Endodermal cell (in vitro differentiated cells): ENCODE data around the gene SND1. TPM values are rescaled to one million over a fixed set of nuclear protein-coding genes. Genes with fewer than 3 reads are reported as not detected.

ENCODE experiments used
- DNase-seq: peaks from one replicate; pipeline ENCODE4 v3.0.0-alpha.2; 2017
- H3K27ac ChIP-seq: 2 replicates; pipeline ENCODE4 v1.5.1; 2013; ENCODE audit warnings: mild to moderate bottlenecking, low read depth, low read length, moderate library complexity
- H3K27me3 ChIP-seq: 2 replicates; pipeline ENCODE4 v1.6.1; 2013; ENCODE audit warnings: mild to moderate bottlenecking, low read length, moderate library complexity; ENCODE audit not compliant: insufficient read depth, control insufficient read depth, poor library complexity, severe bottlenecking
- H3K36me3 ChIP-seq: 2 replicates; pipeline ENCODE4 v1.7.0; 2013; ENCODE audit warnings: mild to moderate bottlenecking, low read length, moderate library complexity; ENCODE audit not compliant: control insufficient read depth, insufficient read depth
- H3K4me1 ChIP-seq: one replicate; pipeline ENCODE4 v1.7.0; 2013; ENCODE audit warnings: low read length; ENCODE audit not compliant: control insufficient read depth, insufficient read depth
- H3K4me3 ChIP-seq: 2 replicates; pipeline ENCODE4 v1.5.1; 2013; ENCODE audit warnings: mild to moderate bottlenecking, low read length, moderate library complexity
- H3K9ac ChIP-seq: 2 replicates; pipeline ENCODE4 v1.6.1; 2013; ENCODE audit warnings: mild to moderate bottlenecking, low read length, moderate library complexity; ENCODE audit not compliant: poor library complexity, severe bottlenecking; ENCODE audit errors: extremely low read depth
- H3K9me3 ChIP-seq: 2 replicates; pipeline ENCODE4 v1.6.1; 2013; ENCODE audit warnings: mild to moderate bottlenecking, low read length, moderate library complexity; ENCODE audit not compliant: control insufficient read depth
- H3K27ac Mint-ChIP-seq: 2 replicates; pipeline ENCODE4 v1.8.0; 2020; ENCODE audit warnings: mixed read lengths
- H3K27me3 Mint-ChIP-seq: 2 replicates; pipeline ENCODE4 v1.8.0; 2021; ENCODE audit warnings: mild to moderate bottlenecking, mixed read lengths; ENCODE audit not compliant: insufficient read depth
- H3K36me3 Mint-ChIP-seq: 2 replicates; pipeline ENCODE4 v1.8.0; 2020; ENCODE audit warnings: low read depth, mixed read lengths
- H3K4me1 Mint-ChIP-seq: 2 replicates; pipeline ENCODE4 v1.8.0; 2020; ENCODE audit warnings: mixed read lengths
- H3K4me3 Mint-ChIP-seq: 2 replicates; pipeline ENCODE4 v1.8.0; 2020; ENCODE audit warnings: mild to moderate bottlenecking, moderate library complexity, mixed read lengths
- H3K9me3 Mint-ChIP-seq: 2 replicates; pipeline ENCODE4 v1.8.0; 2020; ENCODE audit warnings: mild to moderate bottlenecking, mixed read lengths
- WGBS, 2 experiments: methylation state at CpG; one replicate each; pipeline versions ENCODE4 v1.1.5 to v1.1.7; 2013; ENCODE audit warnings: missing lambda C conversion rate in 2 of 2, mixed read lengths in 1 of 2; ENCODE audit not compliant: insufficient coverage in 1 of 2, insufficient read length in 1 of 2; 5-methylcytosine and 5-hydroxymethylcytosine counted together
- total RNA-seq, 2 donors: library from RNA; stranded (reverse); fragmentation: NEBNext Ultra II Directional in 1 of 2; extraction: Animal tissue kit (Norgen Biotek cat#: 25700) in 1 of 2; gene quantifications; 2 replicates in 1 of 2; 3 replicates in 1 of 2; pipeline ENCODE4 v1.2.1, GENCODE V29; 2021
- TF ChIP-seq, protein P1 (sequence below): fragments of 200-600 bp; sonication (generic); conservative IDR thresholded peaks from 2 replicates; pipeline ENCODE4 v1.5.0; 2021; ENCODE audit warnings: antibody characterized with exemption, mild to moderate bottlenecking

Gene SND1
- total RNA-seq, 2 donors from 2014 or later = 240 to 267 TPM

- Mint-ChIP-seq H3K27me3 (peaks cover 73% of the 10 kb centered on the region), H3K36me3 (no peaks in the 10 kb centered on the region), H3K27ac (no peak overlapping the region), H3K4me1 (peaks cover 2% of the 10 kb centered on the region), H3K4me3 (peak overlapping the region; percentile 55), H3K9me3 (no peaks in the 10 kb centered on the region)
- TF ChIP-seq, protein P1, sequence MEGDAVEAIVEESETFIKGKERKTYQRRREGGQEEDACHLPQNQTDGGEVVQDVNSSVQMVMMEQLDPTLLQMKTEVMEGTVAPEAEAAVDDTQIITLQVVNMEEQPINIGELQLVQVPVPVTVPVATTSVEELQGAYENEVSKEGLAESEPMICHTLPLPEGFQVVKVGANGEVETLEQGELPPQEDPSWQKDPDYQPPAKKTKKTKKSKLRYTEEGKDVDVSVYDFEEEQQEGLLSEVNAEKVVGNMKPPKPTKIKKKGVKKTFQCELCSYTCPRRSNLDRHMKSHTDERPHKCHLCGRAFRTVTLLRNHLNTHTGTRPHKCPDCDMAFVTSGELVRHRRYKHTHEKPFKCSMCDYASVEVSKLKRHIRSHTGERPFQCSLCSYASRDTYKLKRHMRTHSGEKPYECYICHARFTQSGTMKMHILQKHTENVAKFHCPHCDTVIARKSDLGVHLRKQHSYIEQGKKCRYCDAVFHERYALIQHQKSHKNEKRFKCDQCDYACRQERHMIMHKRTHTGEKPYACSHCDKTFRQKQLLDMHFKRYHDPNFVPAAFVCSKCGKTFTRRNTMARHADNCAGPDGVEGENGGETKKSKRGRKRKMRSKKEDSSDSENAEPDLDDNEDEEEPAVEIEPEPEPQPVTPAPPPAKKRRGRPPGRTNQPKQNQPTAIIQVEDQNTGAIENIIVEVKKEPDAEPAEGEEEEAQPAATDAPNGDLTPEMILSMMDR = no peak
- H3K27me3 ChIP-seq = peaks cover 52% of the 10 kb centered on the region
- H3K9ac ChIP-seq = no peak overlapping the region
- H3K27ac ChIP-seq = no peak overlapping the region
- no peaks in the 10 kb centered on the region for H3K9me3 ChIP-seq
- no peak for DNase-seq
- no peak overlapping the region for H3K4me3 ChIP-seq
- WGBS, 2 experiments = 64 to 76% methylated on average over 24 to 44 of the region's 44 CpGs
- no peaks in the 10 kb centered on the region for H3K36me3 ChIP-seq
- no peaks in the 10 kb centered on the region for H3K4me1 ChIP-seq
These were observed 451.6 kb downstream of the SND1 start for GRCh38 chr7:128103498-128104107.

DNA sequence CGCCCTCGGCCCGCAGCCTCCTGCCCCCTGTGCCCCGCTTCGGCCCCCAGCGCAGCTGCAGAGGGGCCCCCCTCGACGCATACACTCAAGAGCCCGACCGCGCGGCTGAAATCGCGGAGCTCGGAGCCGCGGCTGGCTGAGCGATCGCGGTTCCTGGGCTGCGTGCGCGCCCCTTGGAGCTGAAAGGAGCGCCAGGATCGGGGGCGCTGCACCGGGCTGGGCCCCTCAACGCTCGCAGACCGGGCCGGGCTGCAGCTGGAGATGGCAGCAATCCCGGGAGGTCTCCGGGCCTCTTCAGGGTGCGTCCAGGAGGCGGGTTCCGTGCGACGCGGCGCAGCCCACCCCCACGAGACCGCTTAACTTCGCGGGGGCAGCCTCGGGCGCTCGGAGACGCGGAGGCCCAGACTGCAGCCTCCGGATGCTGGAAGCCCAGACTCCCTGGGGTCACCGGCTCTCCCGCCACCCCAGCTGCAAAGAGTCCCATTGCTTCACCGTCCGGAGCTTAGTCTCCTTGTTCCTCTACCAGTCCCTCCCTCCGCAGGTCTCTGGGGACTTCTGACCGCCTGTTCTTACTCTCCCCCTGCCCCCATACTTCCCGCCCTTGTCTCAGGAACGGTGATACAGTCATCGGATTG, 452.2 kb downstream of the SND1 start:
- Mint-ChIP-seq H3K4me1 (peaks cover 2% of the 10 kb centered on the region), H3K9me3 (no peaks in the 10 kb centered on the region), H3K4me3 (peak overlapping the region; percentile 55), H3K36me3 (no peaks in the 10 kb centered on the region), H3K27me3 (peaks cover 79% of the 10 kb centered on the region), H3K27ac (no peak overlapping the region)
- Histone ChIP-seq H3K9ac (no peak overlapping the region), H3K4me3 (no peak overlapping the region), H3K9me3 (no peaks in the 10 kb centered on the region), H3K27me3 (peaks cover 52% of the 10 kb centered on the region), H3K36me3 (no peaks in the 10 kb centered on the region), H3K27ac (no peak overlapping the region), H3K4me1 (no peaks in the 10 kb centered on the region)
- TF ChIP-seq, protein P1 = no peak
- no peak for DNase-seq
- 10 to 12% methylated on average over 7 to 59 of the region's 59 CpGs for WGBS, 2 experiments

GRCh38 chr7:128105228-128106022, 453.4 kb downstream of the SND1 start:
- H3K36me3 ChIP-seq = no peaks in the 10 kb centered on the region
- 92 to 94% methylated on average over 9 to 11 of the region's 11 CpGs for WGBS, 2 experiments
- no peak overlapping the region for H3K4me3 ChIP-seq
- no peak overlapping the region for H3K27ac ChIP-seq
- no peak overlapping the region for H3K9ac ChIP-seq
- DNase-seq = no peak
- H3K4me1 ChIP-seq = no peaks in the 10 kb centered on the region
- H3K9me3 Mint-ChIP-seq = peaks cover 7% of the 10 kb centered on the region
- no peaks in the 10 kb centered on the region for H3K36me3 Mint-ChIP-seq
- TF ChIP-seq, protein P1 = no peak
- peaks cover 2% of the 10 kb centered on the region for H3K4me1 Mint-ChIP-seq
- no peak overlapping the region for H3K4me3 Mint-ChIP-seq
- H3K27me3 Mint-ChIP-seq = peaks cover 88% of the 10 kb centered on the region
- H3K27ac Mint-ChIP-seq = no peak overlapping the region
- peaks cover 52% of the 10 kb centered on the region for H3K27me3 ChIP-seq
- no peaks in the 10 kb centered on the region for H3K9me3 ChIP-seq
